Mucosa of rectum (tissue), 2 donors: ENCODE measurements around the gene SLC11A1.
A peak's percentile ranks its signal among the peaks of the same experiment; 100 is the strongest.

ENCODE experiments used
- H3K27ac ChIP-seq, 2 donors: one replicate each; pipeline ENCODE4 v1.7.0; 2013; ENCODE audit warnings: inconsistent platforms in 2 of 2, low read depth in 2 of 2, low read length in 2 of 2
- H3K27me3 ChIP-seq, 2 donors: one replicate each; pipeline ENCODE4 v1.7.0; 2013; ENCODE audit warnings: low read length in 2 of 2; ENCODE audit not compliant: control insufficient read depth in 2 of 2, insufficient read depth in 2 of 2
- H3K36me3 ChIP-seq, 2 donors: one replicate each; pipeline ENCODE4 v1.7.0; 2013; ENCODE audit warnings: low read length in 2 of 2; ENCODE audit not compliant: control insufficient read depth in 2 of 2, insufficient read depth in 2 of 2
- H3K4me1 ChIP-seq, 2 donors: one replicate each; pipeline ENCODE4 v1.7.0; 2013; ENCODE audit warnings: low read length in 2 of 2, mild to moderate bottlenecking in 1 of 2; ENCODE audit not compliant: control insufficient read depth in 2 of 2, insufficient read depth in 2 of 2
- H3K4me3 ChIP-seq, 2 donors: one replicate each; pipeline ENCODE4 v1.7.0; 2013; ENCODE audit warnings: low read length in 2 of 2
- H3K9ac ChIP-seq, 2 donors: one replicate each; pipeline ENCODE4 v1.7.0; 2013; ENCODE audit warnings: low read length in 2 of 2, low read depth in 1 of 2, mild to moderate bottlenecking in 1 of 2
- H3K9me3 ChIP-seq, 2 donors: one replicate each; pipeline ENCODE4 v1.7.0; 2013; ENCODE audit warnings: low read length in 2 of 2; ENCODE audit not compliant: control insufficient read depth in 2 of 2
- donor health status: healthy.
- donor health status: Normal muscosa, but diverticular disease.

SLC11A1 gene

GRCh38 chr2:218403810-218404209 lies 21.7 kb downstream of the SLC11A1 start:
- Histone ChIP-seq H3K36me3 (peaks cover 25 to 32% of the 10 kb centered on the region in 2 donors), H3K4me3 (no peak overlapping the region), H3K9me3 (no peaks in the 10 kb centered on the region), H3K27ac (no peak overlapping the region), H3K9ac (no peak overlapping the region), H3K4me1 (peaks cover 38 to 42% of the 10 kb centered on the region in 2 donors), H3K27me3 (no peaks in the 10 kb centered on the region)

- Histone ChIP-seq H3K9ac (no peak overlapping the region), H3K27me3 (no peaks in the 10 kb centered on the region), H3K9me3 (no peaks in the 10 kb centered on the region), H3K27ac (peak overlapping the region; percentile 94), H3K4me1 (peaks cover 36 to 38% of the 10 kb centered on the region in 2 donors), H3K4me3 (no peak overlapping the region), H3K36me3 (peaks cover 25 to 32% of the 10 kb centered on the region in 2 donors)
These were observed 22.4 kb downstream of the SLC11A1 start for GRCh38 chr2:218404351-218405085.

DNA sequence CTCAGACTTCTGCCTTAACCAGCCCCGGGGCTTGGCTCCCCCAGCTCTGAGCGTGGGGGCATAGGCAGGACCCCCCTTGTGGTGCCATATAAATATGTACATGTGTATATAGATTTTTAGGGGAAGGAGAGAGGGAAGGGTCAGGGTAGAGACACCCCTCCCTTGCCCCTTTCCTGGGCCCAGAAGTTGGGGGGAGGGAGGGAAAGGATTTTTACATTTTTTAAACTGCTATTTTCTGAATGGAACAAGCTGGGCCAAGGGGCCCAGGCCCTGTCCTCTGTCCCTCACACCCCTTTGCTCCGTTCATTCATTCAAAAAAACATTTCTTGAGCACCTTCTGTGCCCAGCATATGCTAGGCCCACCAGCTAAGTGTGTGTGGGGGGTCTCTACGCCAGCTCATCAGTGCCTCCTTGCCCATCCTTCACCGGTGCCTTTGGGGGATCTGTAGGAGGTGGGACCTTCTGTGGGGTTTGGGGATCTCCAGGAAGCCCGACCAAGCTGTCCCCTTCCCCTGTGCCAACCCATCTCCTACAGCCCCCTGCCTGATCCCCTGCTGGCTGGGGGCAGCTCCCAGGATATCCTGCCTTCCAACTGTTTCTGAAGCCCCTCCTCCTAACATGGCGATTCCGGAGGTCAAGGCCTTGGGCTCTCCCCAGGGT lies 23.1 kb downstream of the SLC11A1 start:
- H3K4me1 ChIP-seq = peaks cover 36 to 38% of the 10 kb centered on the region in 2 donors

GRCh38 chr2:218405746-218406208 lies 23.7 kb downstream of the SLC11A1 start:
- peak overlapping the region; percentile 94 for H3K27ac ChIP-seq
- H3K27me3 ChIP-seq = no peaks in the 10 kb centered on the region
- peak overlapping the region; percentile 47 to 74 for H3K4me3 ChIP-seq
- peaks cover 36 to 38% of the 10 kb centered on the region in 2 donors for H3K4me1 ChIP-seq
- no peaks in the 10 kb centered on the region for H3K9me3 ChIP-seq
- H3K36me3 ChIP-seq = peaks cover 25 to 32% of the 10 kb centered on the region in 2 donors
- H3K9ac ChIP-seq = peak overlapping the region; percentile 74 to 78

More for the DNA sequence above, 23.1 kb downstream of the SLC11A1 start:
- peak overlapping the region; percentile 74 to 78 for H3K9ac ChIP-seq
- H3K4me3 ChIP-seq = peak overlapping the region; percentile 13 to 47
- no peaks in the 10 kb centered on the region for H3K27me3 ChIP-seq
- peaks cover 25 to 32% of the 10 kb centered on the region in 2 donors for H3K36me3 ChIP-seq
- H3K27ac ChIP-seq = peak overlapping the region; percentile 94
- no peaks in the 10 kb centered on the region for H3K9me3 ChIP-seq

DNA sequence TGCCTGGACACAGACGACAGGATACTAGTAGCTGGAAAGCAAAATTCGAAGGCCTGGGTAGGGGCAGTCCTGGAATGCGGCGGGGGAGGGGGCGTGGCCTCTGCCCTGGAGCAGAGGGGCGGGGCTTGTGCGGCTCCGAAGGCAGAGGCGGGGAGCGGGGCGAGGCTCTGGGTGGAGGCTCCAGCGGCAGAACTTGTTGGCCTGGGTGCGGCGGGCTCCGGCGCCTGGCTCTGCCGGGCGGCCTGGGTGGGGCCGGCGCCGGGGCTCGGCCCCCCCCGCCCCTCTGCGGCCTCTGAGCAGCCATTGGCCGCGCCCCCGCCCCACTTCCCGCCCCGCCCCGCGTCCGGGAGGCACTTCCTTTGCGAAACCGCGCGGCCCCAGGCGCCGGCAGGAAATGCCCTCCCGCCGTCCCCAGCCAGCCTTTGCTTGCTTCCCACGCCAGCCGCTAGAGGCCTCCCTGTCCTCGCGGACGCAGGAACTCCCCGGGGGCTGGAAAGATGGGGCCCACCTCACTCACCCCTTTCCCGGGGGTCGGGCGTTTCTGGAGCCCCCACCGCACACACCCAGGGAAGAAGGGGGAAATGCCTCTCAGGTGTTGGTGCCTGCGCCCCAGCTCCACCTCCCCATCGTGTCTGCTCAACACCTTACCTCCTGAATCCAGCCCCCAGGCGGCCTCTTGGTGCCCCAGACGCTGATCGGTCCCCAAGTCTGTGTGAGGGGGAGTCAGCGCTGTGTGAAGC lies 24.3 kb downstream of the SLC11A1 start:
- Histone ChIP-seq H3K9me3 (no peaks in the 10 kb centered on the region), H3K9ac (peak overlapping the region; percentile 74 to 78), H3K27ac (peak overlapping the region; percentile 94), H3K4me3 (peak overlapping the region; percentile 74 to 75), H3K36me3 (peaks cover 25 to 32% of the 10 kb centered on the region in 2 donors), H3K27me3 (no peaks in the 10 kb centered on the region), H3K4me1 (peaks cover 31 to 33% of the 10 kb centered on the region in 2 donors)

DNA sequence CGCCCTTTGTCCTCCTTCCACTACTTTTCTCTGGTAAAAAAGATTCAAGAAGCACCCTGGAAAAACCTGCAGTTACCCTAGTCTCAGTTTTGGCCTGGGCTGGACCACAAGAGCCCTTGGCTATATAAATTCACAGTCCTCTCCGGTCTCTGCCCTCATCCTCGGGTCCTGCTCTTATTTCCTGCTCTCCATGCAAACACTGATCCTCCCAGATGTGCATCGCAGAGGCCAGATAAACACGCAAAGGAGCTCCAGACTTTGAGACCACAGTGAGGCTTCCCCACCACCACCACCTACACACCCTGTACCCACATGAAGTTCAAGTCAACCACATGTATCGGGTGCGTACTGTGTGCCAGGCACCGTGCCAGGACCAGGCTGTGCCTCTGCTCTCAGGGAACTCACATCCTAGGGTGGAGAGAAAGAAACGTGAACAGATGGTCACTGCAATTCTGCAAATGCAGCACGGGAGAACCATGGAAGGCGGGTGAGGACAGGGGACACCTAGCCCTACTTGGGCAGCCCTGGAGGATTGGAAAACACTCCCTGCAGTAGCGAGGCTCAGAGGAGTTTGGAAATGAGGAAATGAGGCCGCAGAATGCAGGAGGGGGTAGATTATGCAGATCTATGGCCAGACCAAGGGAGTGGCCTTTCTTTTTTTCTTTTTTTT lies 25.0 kb downstream of the SLC11A1 start:
- H3K4me1 ChIP-seq = peaks cover 24 to 28% of the 10 kb centered on the region in 2 donors
- H3K36me3 ChIP-seq = peaks cover 18 to 27% of the 10 kb centered on the region in 2 donors
- peak overlapping the region; percentile 88 to 91 for H3K27ac ChIP-seq
- peak overlapping the region; percentile 66 to 77 for H3K9ac ChIP-seq
- no peaks in the 10 kb centered on the region for H3K27me3 ChIP-seq
- no peaks in the 10 kb centered on the region for H3K9me3 ChIP-seq
- H3K4me3 ChIP-seq = peak overlapping the region; percentile 64 to 75

DNA sequence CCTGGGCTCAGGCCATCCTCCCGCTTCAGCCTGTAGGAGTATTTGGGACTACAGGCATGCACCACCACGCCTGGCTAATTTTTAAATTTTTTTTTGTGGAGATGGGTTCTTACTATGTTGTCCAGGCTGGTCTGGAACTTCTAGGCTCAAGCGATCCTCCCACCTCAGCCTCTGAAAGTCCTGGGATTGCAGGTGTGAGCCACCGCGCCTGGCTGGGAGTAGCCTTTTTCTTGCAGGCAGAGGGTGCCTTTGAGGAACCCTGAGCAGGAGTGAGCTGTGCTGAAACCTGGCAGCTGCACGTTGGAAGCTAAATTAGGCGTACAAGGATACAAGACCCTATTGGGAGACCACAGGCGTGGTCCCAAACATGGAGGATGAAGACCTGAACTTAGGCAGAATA lies 25.6 kb downstream of the SLC11A1 start:
- Histone ChIP-seq H3K9me3 (no peaks in the 10 kb centered on the region), H3K27me3 (no peaks in the 10 kb centered on the region), H3K4me1 (peaks cover 21 to 24% of the 10 kb centered on the region in 2 donors), H3K4me3 (no peak overlapping the region), H3K27ac (peak overlapping the region in 1 of 2 donors; percentile 88), H3K36me3 (peaks cover 14 to 21% of the 10 kb centered on the region in 2 donors), H3K9ac (no peak overlapping the region)

DNA sequence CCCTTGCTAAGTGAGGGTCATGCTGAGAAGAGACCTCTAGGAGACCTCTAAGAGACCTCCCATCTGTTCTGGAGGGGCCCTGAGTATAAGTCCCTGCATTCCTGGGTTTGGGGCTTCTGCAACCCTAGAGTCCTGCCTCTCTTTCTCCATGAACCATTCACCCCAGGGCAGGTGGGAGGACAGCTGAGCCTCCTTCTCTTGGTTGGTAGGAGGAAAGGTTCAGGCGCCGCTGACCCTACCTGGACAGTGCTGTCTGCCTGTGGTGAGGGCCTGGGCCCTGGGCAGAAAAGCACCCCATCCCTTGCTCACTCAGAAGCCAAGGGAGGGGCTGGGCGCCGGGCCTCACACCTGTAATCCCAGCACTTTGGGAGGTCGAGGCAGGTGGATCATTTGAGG lies 36.2 kb downstream of the SLC11A1 start:
- Histone ChIP-seq H3K4me3 (no peak overlapping the region), H3K4me1 (peaks cover 16 to 17% of the 10 kb centered on the region in 2 donors), H3K36me3 (no peaks in the 10 kb centered on the region), H3K27ac (peak overlapping the region; percentile 83 to 88), H3K27me3 (no peaks in the 10 kb centered on the region), H3K9ac (peak overlapping the region in 1 of 2 donors; percentile 47), H3K9me3 (no peaks in the 10 kb centered on the region)

DNA sequence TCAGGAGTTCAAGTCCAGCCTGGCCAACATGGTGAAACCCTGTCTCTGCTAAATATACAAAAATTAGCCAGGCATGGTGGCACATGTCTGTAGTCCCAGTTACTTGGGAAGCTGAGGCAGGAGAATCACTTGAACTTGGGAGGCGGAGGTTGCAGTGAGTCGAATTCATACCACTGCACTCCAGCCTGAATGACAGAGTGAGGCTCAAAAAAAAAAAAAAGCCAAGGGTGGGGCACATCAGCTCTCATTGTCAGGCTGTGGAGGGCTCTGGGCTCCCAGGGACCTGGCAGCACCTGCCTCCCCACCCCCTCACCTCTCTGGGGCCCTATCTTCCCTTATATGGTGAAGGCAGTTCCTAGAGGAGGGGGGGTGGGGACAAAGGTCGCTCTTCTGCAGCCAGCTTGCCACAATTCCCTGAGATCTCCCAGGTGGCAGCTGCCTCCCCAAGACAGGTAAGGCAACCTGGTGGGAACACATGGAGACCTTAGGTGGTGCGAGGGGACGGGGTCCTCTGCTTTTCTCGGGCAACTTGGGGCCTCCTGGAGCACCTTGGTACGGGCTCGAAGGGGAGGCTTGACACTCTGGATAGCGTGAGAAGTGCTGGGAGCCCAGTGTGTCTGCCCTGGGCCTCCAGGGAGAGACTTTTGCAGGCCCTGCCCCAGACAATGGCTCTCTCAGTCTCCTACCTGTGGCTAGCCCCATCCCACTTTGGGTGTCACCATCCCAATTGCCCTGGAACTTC lies 36.8 kb downstream of the SLC11A1 start, which contains the start of gene VIL1:
Gene VIL1, plus strand, starts transcription at position 407 of the 742 bp plus-strand sequence. CDS start 4,656 bp downstream, outside the sequence.
- Histone ChIP-seq H3K9ac (peak within 1 kb of the TSS; percentile 77 to 91), H3K9me3 (no peaks in the 10 kb centered on the region), H3K4me3 (peak within 1 kb of the TSS; percentile 75 to 77), H3K4me1 (peaks cover 16 to 17% of the 10 kb centered on the region in 2 donors), H3K27me3 (no peaks in the 10 kb centered on the region), H3K36me3 (no peaks in the 10 kb centered on the region), H3K27ac (peak within 1 kb of the TSS; percentile 83 to 88)
